ENCODE data around the gene GALNT17.

- TF ChIP-seq, protein P1, sequence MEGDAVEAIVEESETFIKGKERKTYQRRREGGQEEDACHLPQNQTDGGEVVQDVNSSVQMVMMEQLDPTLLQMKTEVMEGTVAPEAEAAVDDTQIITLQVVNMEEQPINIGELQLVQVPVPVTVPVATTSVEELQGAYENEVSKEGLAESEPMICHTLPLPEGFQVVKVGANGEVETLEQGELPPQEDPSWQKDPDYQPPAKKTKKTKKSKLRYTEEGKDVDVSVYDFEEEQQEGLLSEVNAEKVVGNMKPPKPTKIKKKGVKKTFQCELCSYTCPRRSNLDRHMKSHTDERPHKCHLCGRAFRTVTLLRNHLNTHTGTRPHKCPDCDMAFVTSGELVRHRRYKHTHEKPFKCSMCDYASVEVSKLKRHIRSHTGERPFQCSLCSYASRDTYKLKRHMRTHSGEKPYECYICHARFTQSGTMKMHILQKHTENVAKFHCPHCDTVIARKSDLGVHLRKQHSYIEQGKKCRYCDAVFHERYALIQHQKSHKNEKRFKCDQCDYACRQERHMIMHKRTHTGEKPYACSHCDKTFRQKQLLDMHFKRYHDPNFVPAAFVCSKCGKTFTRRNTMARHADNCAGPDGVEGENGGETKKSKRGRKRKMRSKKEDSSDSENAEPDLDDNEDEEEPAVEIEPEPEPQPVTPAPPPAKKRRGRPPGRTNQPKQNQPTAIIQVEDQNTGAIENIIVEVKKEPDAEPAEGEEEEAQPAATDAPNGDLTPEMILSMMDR (IDR thresholded peaks at IDR 0.05): no peak
- TF ChIP-seq POLR2A (IDR thresholded peaks at IDR 0.05): no peak
Observed at GRCh38 chr7:71236230-71237105, 104.5 kb downstream of the GALNT17 start.
